HG02970 (cell line): Measurements from ENCODE around the gene LPO.

ENCODE experiments used
- ATAC-seq: cut with Tn5 transposase; IDR thresholded peaks from one replicate; pipeline ENCODE4 v1.9.1; 2021; ENCODE audit warnings: mild to moderate bottlenecking, moderate library complexity, moderate number of reproducible peaks; ENCODE audit not compliant: unreplicated experiment, low FRiP score

LPO gene

GRCh38 chr17:58228679-58229078 lies 9.7 kb upstream of the LPO start:
- ATAC-seq: no peak

- ATAC-seq: no peak
These were observed 9.0 kb upstream of the LPO start for GRCh38 chr17:58229384-58229783.

GRCh38 chr17:58229881-58230280 lies 8.5 kb upstream of the LPO start:
- no peak for ATAC-seq

GRCh38 chr17:58231641-58232040 lies 6.7 kb upstream of the LPO start:
- no peak for ATAC-seq

GRCh38 chr17:58232707-58233156 lies 5.7 kb upstream of the LPO start:
- ATAC-seq: no peak

GRCh38 chr17:58233543-58233942 lies 4.8 kb upstream of the LPO start:
- no peak for ATAC-seq

- no peak for ATAC-seq
These were observed 3.9 kb upstream of the LPO start for GRCh38 chr17:58234512-58234911.

GRCh38 chr17:58235821-58236220 lies 2.6 kb upstream of the LPO start:
- no peak for ATAC-seq

GRCh38 chr17:58236394-58236793 lies 2.0 kb upstream of the LPO start:
- ATAC-seq: no peak

GRCh38 chr17:58239987-58240386 lies 1.6 kb downstream of the LPO start:
- no peak for ATAC-seq

- no peak for ATAC-seq
These were observed 3.9 kb downstream of the LPO start for GRCh38 chr17:58242171-58242784.

- ATAC-seq: no peak
These were observed 6.6 kb downstream of the LPO start for GRCh38 chr17:58244963-58245362.

- no peak for ATAC-seq
These were observed 7.2 kb downstream of the LPO start for GRCh38 chr17:58245428-58246103.

- no peak for ATAC-seq
These were observed 7.8 kb downstream of the LPO start for GRCh38 chr17:58246104-58246740.

- ATAC-seq: no peak
These were observed 8.4 kb downstream of the LPO start for GRCh38 chr17:58246781-58247180.

- ATAC-seq: no peak
These were observed 9.4 kb downstream of the LPO start for GRCh38 chr17:58247511-58248363.

GRCh38 chr17:58248955-58249269 lies 10.5 kb downstream of the LPO start:
- ATAC-seq: no peak

GRCh38 chr17:58249270-58250133 lies 11.1 kb downstream of the LPO start:
- no peak for ATAC-seq

- no peak for ATAC-seq
These were observed 12.1 kb downstream of the LPO start for GRCh38 chr17:58250344-58251011.

- ATAC-seq: no peak
These were observed 13.8 kb downstream of the LPO start for GRCh38 chr17:58252141-58252540.
